UCSD-AML1 (cell line): ENCODE data around the gene PRKCE.

Source experiments
- DNase-seq: peaks from one replicate; lab custom pipeline; 2025; ENCODE audit not compliant: unreplicated experiment; lab: John Stamatoyannopoulos, UW

The PRKCE gene

GRCh38 chr2:46062637-46063412, 411.4 kb downstream of the PRKCE start:
- DNase-seq, result peak; percentile 42

GRCh38 chr2:46064396-46064795, 412.9 kb downstream of the PRKCE start:
- DNase-seq, result no peak

GRCh38 chr2:46065152-46065551, 413.7 kb downstream of the PRKCE start:
- DNase-seq, result no peak

GRCh38 chr2:46066116-46066515, 414.6 kb downstream of the PRKCE start:
- no peak for DNase-seq

GRCh38 chr2:46066601-46067000, 415.1 kb downstream of the PRKCE start:
- DNase-seq, result no peak

GRCh38 chr2:46067062-46067461, 415.6 kb downstream of the PRKCE start:
- DNase-seq, result no peak

- no peak for DNase-seq
Measured at GRCh38 chr2:46067501-46068305, 416.2 kb downstream of the PRKCE start.

- DNase-seq, result no peak
Measured at GRCh38 chr2:46068636-46069035, 417.2 kb downstream of the PRKCE start.

GRCh38 chr2:46071074-46071473, 419.6 kb downstream of the PRKCE start:
- no peak for DNase-seq

GRCh38 chr2:46072101-46072820, 420.8 kb downstream of the PRKCE start:
- no peak for DNase-seq

GRCh38 chr2:46073540-46074046, 422.1 kb downstream of the PRKCE start:
- DNase-seq, result no peak

- no peak for DNase-seq
Measured at GRCh38 chr2:46074501-46074900, 423.0 kb downstream of the PRKCE start.

GRCh38 chr2:46075848-46076247, 424.4 kb downstream of the PRKCE start:
- DNase-seq, result no peak

- no peak for DNase-seq
Measured at GRCh38 chr2:46076251-46076650, 424.8 kb downstream of the PRKCE start.

- no peak for DNase-seq
Measured at GRCh38 chr2:46076875-46077274, 425.4 kb downstream of the PRKCE start.

- no peak for DNase-seq
Measured at GRCh38 chr2:46077522-46078107, 426.1 kb downstream of the PRKCE start.

GRCh38 chr2:46079985-46080560, 428.6 kb downstream of the PRKCE start:
- DNase-seq, result no peak

GRCh38 chr2:46082531-46083485, 431.3 kb downstream of the PRKCE start:
- no peak for DNase-seq

GRCh38 chr2:46086578-46087070, 435.1 kb downstream of the PRKCE start:
- DNase-seq, result no peak
